Lung (tissue), 12 donors: ENCODE data around the gene GAN. TPM values are rescaled to one million over a fixed set of nuclear protein-coding genes. Genes with fewer than 3 reads are reported as not detected.

ENCODE experiments used
- ATAC-seq: fragments of 200-7000 bp; cut with Tn5 transposase; one replicate; pipeline ENCODE4 v1.9.1; 2020; ENCODE audit warnings: moderate number of reproducible peaks; ENCODE audit not compliant: insufficient read depth, low FRiP score
- DNase-seq, 3 donors: peaks; one replicate each; pipeline ENCODE4 v3.0.0-alpha.2; 2013 to 2017
- H3K27ac ChIP-seq, 2 donors: one replicate each; pipeline ENCODE4 v1.5.1; 2013; ENCODE audit warnings: mild to moderate bottlenecking in 2 of 2, moderate library complexity in 2 of 2, control low read depth in 1 of 2, inconsistent platforms in 1 of 2, low read depth in 1 of 2, low read length in 1 of 2
- H3K27me3 ChIP-seq, 3 donors: one replicate each; pipeline ENCODE4 v1.5.1; 2013; ENCODE audit warnings: low read length in 2 of 3; ENCODE audit not compliant: control insufficient read depth in 3 of 3, insufficient read depth in 3 of 3
- H3K36me3 ChIP-seq, 4 donors: one replicate each; pipeline ENCODE4 v1.5.1; 2013; ENCODE audit warnings: low read length in 4 of 4, mild to moderate bottlenecking in 1 of 4, moderate library complexity in 1 of 4; ENCODE audit not compliant: control insufficient read depth in 4 of 4, insufficient read depth in 4 of 4
- H3K4me1 ChIP-seq, 5 donors: one replicate each; pipeline ENCODE4 v1.5.1; 2013; ENCODE audit warnings: low read length in 5 of 5, mild to moderate bottlenecking in 2 of 5, moderate library complexity in 1 of 5; ENCODE audit not compliant: control insufficient read depth in 5 of 5, insufficient read depth in 5 of 5
- H3K4me3 ChIP-seq: one replicate; pipeline ENCODE4 v1.5.1; 2013; ENCODE audit warnings: mild to moderate bottlenecking, control low read depth, moderate library complexity
- H3K9ac ChIP-seq, 2 donors: one replicate each; pipeline ENCODE4 v1.5.1; 2013; ENCODE audit warnings: low read length in 2 of 2, control low read depth in 1 of 2; ENCODE audit not compliant: insufficient read depth in 1 of 2
- H3K9me3 ChIP-seq, 4 donors: one replicate each; pipeline ENCODE4 v1.5.1; 2013; ENCODE audit warnings: low read length in 3 of 4, mild to moderate bottlenecking in 1 of 4, moderate library complexity in 1 of 4; ENCODE audit not compliant: control insufficient read depth in 4 of 4, insufficient read depth in 3 of 4
- CTCF ChIP-seq: IDR thresholded peaks from 2 replicates; pipeline ENCODE4 v1.5.1; 2012; ENCODE audit warnings: mild to moderate bottlenecking; ENCODE audit errors: control extremely low read depth, extremely low read depth
- WGBS, 2 donors: extraction: QIAGEN DNeasy Blood & Tissue Kit; methylation state at CpG; one replicate each; pipeline ENCODE4 v1.1.7; 2013; 5-methylcytosine and 5-hydroxymethylcytosine counted together
- polyA plus RNA-seq, 2 donors: library from polyadenylated mRNA; stranded (reverse); fragments of 200-250 nt; gene quantifications; one replicate each; pipeline ENCODE4 v1.2.1, GENCODE V29; 2013
- total RNA-seq, 2 donors: library from RNA; depleted of rRNA in 1 of 2; stranded (reverse); fragments of >200 nt in 1 of 2; gene quantifications; one replicate each; pipeline ENCODE4 v1.2.1, GENCODE V29; 2014 to 2021
- donor health status: control.
- donor health status: control.
- donor health status: Bipolar disorder and iron deficiency.
- donor health status: healthy.
- donor health status: DM: yes; HTN: yes; CAD: no.

Gene GAN
- total and polyA plus RNA-seq, 4 donors: 0.76 to 9.0 (median 4.4) TPM

- TF ChIP-seq CTCF: no peak
- Histone ChIP-seq H3K4me1 (peaks cover 0 to 9% (median 0%) of the 10 kb centered on the region in 5 donors), H3K9ac (no peak overlapping the region), H3K27me3 (no peaks in the 10 kb centered on the region), H3K9me3 (no peaks in the 10 kb centered on the region), H3K27ac (no peak overlapping the region), H3K4me3 (no peak overlapping the region), H3K36me3 (no peaks in the 10 kb centered on the region)
- WGBS, 2 donors: 90 to 96% methylated on average over 2 of the region's 2 CpGs
- ATAC-seq: no peak
- DNase-seq: no peak
These were observed 120.8 kb downstream of the GAN start for GRCh38 chr16:81435567-81435966.

DNA sequence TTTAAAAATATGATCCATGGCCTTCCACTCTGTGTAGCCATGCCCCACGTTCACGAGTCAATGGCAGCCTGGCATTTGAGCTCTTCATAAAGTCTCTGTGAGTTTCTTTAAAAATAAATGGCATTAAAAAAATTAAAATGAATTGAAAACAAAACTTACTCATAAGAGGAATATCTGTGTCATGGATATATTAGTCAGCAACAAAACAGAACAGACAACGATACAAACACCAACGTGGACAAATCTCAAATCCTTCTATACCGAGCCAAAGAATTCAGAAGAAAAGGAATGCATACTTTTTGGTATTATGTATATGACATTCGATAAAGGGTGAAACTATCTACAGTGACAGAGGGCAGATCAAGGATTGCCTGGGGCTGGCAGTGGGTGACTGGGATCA is 121.6 kb downstream of the GAN start:
- H3K27ac ChIP-seq: no peak overlapping the region
- 91 to 96% methylated on average over 6 of the region's 6 CpGs for WGBS, 2 donors
- no peak overlapping the region for H3K4me3 ChIP-seq
- peaks cover 0 to 9% (median 0%) of the 10 kb centered on the region in 5 donors for H3K4me1 ChIP-seq
- H3K9me3 ChIP-seq: no peaks in the 10 kb centered on the region
- no peak overlapping the region for H3K9ac ChIP-seq
- no peak for TF ChIP-seq CTCF
- DNase-seq: no peak
- H3K36me3 ChIP-seq: no peaks in the 10 kb centered on the region
- no peaks in the 10 kb centered on the region for H3K27me3 ChIP-seq
- ATAC-seq: no peak

DNA sequence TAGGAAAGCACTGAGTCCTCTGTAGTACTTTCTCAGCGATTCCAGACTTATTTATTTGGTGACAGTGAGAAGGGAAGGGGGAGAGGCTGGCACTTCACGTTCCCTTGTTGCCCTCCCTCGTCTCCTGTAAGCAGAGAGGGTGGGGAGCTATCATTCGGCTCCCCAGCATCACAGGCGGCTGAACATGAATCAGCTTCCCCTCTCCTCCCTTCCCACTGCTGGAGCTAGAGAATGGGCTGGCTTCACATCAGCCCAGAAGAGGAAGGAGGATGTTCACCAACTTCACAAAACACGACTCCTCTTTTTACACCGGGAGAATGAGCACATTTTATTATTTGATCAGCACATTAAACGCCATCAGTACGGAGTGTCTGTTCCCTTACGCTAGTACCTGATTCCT is 123.1 kb downstream of the GAN start:
- H3K27me3 ChIP-seq: no peaks in the 10 kb centered on the region
- DNase-seq (no peak), ATAC-seq (no peak)
- H3K9ac ChIP-seq: no peak overlapping the region
- H3K4me3 ChIP-seq: no peak overlapping the region
- no peaks in the 10 kb centered on the region for H3K36me3 ChIP-seq
- TF ChIP-seq CTCF: no peak
- H3K4me1 ChIP-seq: peaks cover 0 to 9% (median 0%) of the 10 kb centered on the region in 5 donors
- no peak overlapping the region for H3K27ac ChIP-seq
- WGBS, 2 donors: 39 to 44% methylated on average over 10 of the region's 10 CpGs
- H3K9me3 ChIP-seq: no peaks in the 10 kb centered on the region

Other genes starting within 250 kb of the GAN start
- gene C16orf46, start 237.7 kb upstream of the GAN start, total RNA-seq: 1 to 10 TPM; 1.7 to 4.4 TPM
- 1 to 10 TPM; 1.0 to 1.9 TPM for gene C16orf46, start 237.7 kb upstream of the GAN start, polyA plus RNA-seq
- 10 to 100 TPM; 16.3 to 21.0 TPM for gene GCSH, start 218.6 kb upstream of the GAN start, total RNA-seq
- gene GCSH, start 218.6 kb upstream of the GAN start, polyA plus RNA-seq: 10 to 100 TPM; 22.3 to 31.5 TPM
- under 1 TPM; 0.21 to 0.77 TPM for gene BCO1, start 76.3 kb upstream of the GAN start, total RNA-seq
- under 1 TPM; 0.06 to 0.24 TPM for gene BCO1, start 76.3 kb upstream of the GAN start, polyA plus RNA-seq
- 10 to 100 TPM; 55.7 to 80.5 TPM for gene CMIP, start 129.8 kb downstream of the GAN start, total RNA-seq
- gene CMIP, start 129.8 kb downstream of the GAN start, polyA plus RNA-seq: 10 to 100 TPM; 11.8 to 41.4 TPM